Erythroblast (primary cell): Measurements from ENCODE around the gene CCDC171.
A peak's percentile ranks its signal among the peaks of the same experiment; 100 is the strongest.
"Not testable (repeated sequence)": the region's sequence is repeated elsewhere in the genome, so short reads cannot be mapped to it uniquely, and the experiment has no call there.

Source experiments
- DNase-seq, 2 experiments: peaks; one replicate each; lab custom pipeline; 2025; lab: John Stamatoyannopoulos, UW
- GATA1 ChIP-seq: IDR thresholded peaks from 2 replicates; pipeline ENCODE4 v1.6.1; 2011; ENCODE audit warnings: low read depth, mild to moderate bottlenecking, control low read depth, low read length, moderate library complexity
- POLR2A ChIP-seq: IDR thresholded peaks from 2 replicates; pipeline ENCODE4 v1.6.1; 2011; ENCODE audit warnings: mild to moderate bottlenecking, low read length

The CCDC171 gene

GRCh38 chr9:15697446-15697851 lies 144.6 kb downstream of the CCDC171 start:
- TF ChIP-seq GATA1 (no peak), POLR2A (no peak)
- peak in 1 of 2 experiments; percentile 26 for DNase-seq

GRCh38 chr9:15699876-15700559 lies 147.2 kb downstream of the CCDC171 start:
- DNase-seq: not testable (repeated sequence)

- DNase-seq: no peak
- TF ChIP-seq GATA1: no peak
- no peak for TF ChIP-seq POLR2A
Observed at GRCh38 chr9:15707000-15707399, 154.2 kb downstream of the CCDC171 start.

- no peak for DNase-seq
- TF ChIP-seq POLR2A: no peak
- no peak for TF ChIP-seq GATA1
Observed at GRCh38 chr9:15711531-15711930, 158.7 kb downstream of the CCDC171 start.

GRCh38 chr9:15711931-15712330 lies 159.1 kb downstream of the CCDC171 start:
- TF ChIP-seq GATA1 (no peak), POLR2A (no peak)
- DNase-seq: no peak

- no peak for DNase-seq
- TF ChIP-seq POLR2A (no peak), GATA1 (no peak)
Observed at GRCh38 chr9:15714746-15715145, 161.9 kb downstream of the CCDC171 start.

GRCh38 chr9:15717290-15717967 lies 164.6 kb downstream of the CCDC171 start:
- no peak for DNase-seq
- TF ChIP-seq GATA1 (no peak), POLR2A (no peak)

- no peak for DNase-seq
- TF ChIP-seq GATA1: no peak
- no peak for TF ChIP-seq POLR2A
Observed at GRCh38 chr9:15718423-15718822, 165.6 kb downstream of the CCDC171 start.

GRCh38 chr9:15720861-15721260 lies 168.0 kb downstream of the CCDC171 start:
- no peak for DNase-seq
- no peak for TF ChIP-seq GATA1
- no peak for TF ChIP-seq POLR2A

- DNase-seq: no peak
- TF ChIP-seq POLR2A (no peak), GATA1 (no peak)
Observed at GRCh38 chr9:15722888-15723287, 170.0 kb downstream of the CCDC171 start.

- TF ChIP-seq POLR2A (no peak), GATA1 (no peak)
- no peak for DNase-seq
Observed at GRCh38 chr9:15724016-15724415, 171.2 kb downstream of the CCDC171 start.

GRCh38 chr9:15724612-15725011 lies 171.8 kb downstream of the CCDC171 start:
- DNase-seq: no peak
- no peak for TF ChIP-seq POLR2A
- no peak for TF ChIP-seq GATA1

GRCh38 chr9:15725953-15726352 lies 173.1 kb downstream of the CCDC171 start:
- no peak for DNase-seq
- TF ChIP-seq GATA1: no peak
- TF ChIP-seq POLR2A: no peak

GRCh38 chr9:15729507-15729906 lies 176.7 kb downstream of the CCDC171 start:
- no peak for TF ChIP-seq POLR2A
- TF ChIP-seq GATA1: no peak
- DNase-seq: no peak

- no peak for TF ChIP-seq GATA1
- no peak for TF ChIP-seq POLR2A
- DNase-seq: no peak
Observed at GRCh38 chr9:15735083-15735857, 182.4 kb downstream of the CCDC171 start.
